ENCODE measurements around the gene MUCL3.
"Not testable (repeated sequence)": the region's sequence is repeated elsewhere in the genome, so short reads cannot be mapped to it uniquely, and the experiment has no call there.

MUCL3 gene

GRCh38 chr6:30897882-30898281, 42.9 kb upstream of the MUCL3 start:
- Histone ChIP-seq H3K36me3 (ENCODE audit: control insufficient read depth, insufficient read depth, low read length) (peaks cover 54% of the 10 kb centered on the region), H3K9me3 (ENCODE audit: control insufficient read depth, insufficient read depth, low read length) (no peaks in the 10 kb centered on the region), H3K27me3 (ENCODE audit: control insufficient read depth, insufficient read depth, low read length) (no peaks in the 10 kb centered on the region), H3K4me1 (ENCODE audit: control insufficient read depth, insufficient read depth, low read length) (no peaks in the 10 kb centered on the region), H3K27ac (ENCODE audit: low read length) (no peak overlapping the region), H3K4me3 (ENCODE audit: low read length) (no peak overlapping the region)
- WGBS (ENCODE audit: insufficient coverage, insufficient read length), result no CpG with 5 or more reads among the region's 16 CpGs
- DNase-seq (ENCODE audit: low read depth, low spot score), result no peak

- WGBS (ENCODE audit: insufficient coverage, insufficient read length), result no CpG with 5 or more reads among the region's 23 CpGs
- no peak overlapping the region for H3K27ac ChIP-seq (ENCODE audit: low read length)
- H3K36me3 ChIP-seq (ENCODE audit: control insufficient read depth, insufficient read depth, low read length), result peaks cover 46% of the 10 kb centered on the region
These were observed 41.9 kb upstream of the MUCL3 start for GRCh38 chr6:30898750-30899360.

GRCh38 chr6:30900863-30901417, 39.8 kb upstream of the MUCL3 start:
- Histone ChIP-seq H3K4me1 (ENCODE audit: control insufficient read depth, insufficient read depth, low read length) (no peaks in the 10 kb centered on the region), H3K4me3 (ENCODE audit: low read length) (no peak overlapping the region), H3K27ac (ENCODE audit: low read length) (no peak overlapping the region), H3K36me3 (ENCODE audit: control insufficient read depth, insufficient read depth, low read length) (peaks cover 30% of the 10 kb centered on the region), H3K9me3 (ENCODE audit: control insufficient read depth, insufficient read depth, low read length) (no peaks in the 10 kb centered on the region), H3K27me3 (ENCODE audit: control insufficient read depth, insufficient read depth, low read length) (no peaks in the 10 kb centered on the region)
- no CpG with 5 or more reads among the region's 1 CpG for WGBS (ENCODE audit: insufficient coverage, insufficient read length)
- no peak for DNase-seq (ENCODE audit: low read depth, low spot score)

More at GRCh38 chr6:30898750-30899360, 41.9 kb upstream of the MUCL3 start:
- Histone ChIP-seq H3K27me3 (ENCODE audit: control insufficient read depth, insufficient read depth, low read length) (no peaks in the 10 kb centered on the region), H3K9me3 (ENCODE audit: control insufficient read depth, insufficient read depth, low read length) (no peaks in the 10 kb centered on the region), H3K4me1 (ENCODE audit: control insufficient read depth, insufficient read depth, low read length) (no peaks in the 10 kb centered on the region), H3K4me3 (ENCODE audit: low read length) (no peak overlapping the region)
- no peak for DNase-seq (ENCODE audit: low read depth, low spot score)

GRCh38 chr6:30901436-30901835, 39.3 kb upstream of the MUCL3 start:
- no peak for DNase-seq (ENCODE audit: low read depth, low spot score)
- Histone ChIP-seq H3K27me3 (ENCODE audit: control insufficient read depth, insufficient read depth, low read length) (no peaks in the 10 kb centered on the region), H3K36me3 (ENCODE audit: control insufficient read depth, insufficient read depth, low read length) (peaks cover 28% of the 10 kb centered on the region), H3K9me3 (ENCODE audit: control insufficient read depth, insufficient read depth, low read length) (no peaks in the 10 kb centered on the region), H3K4me3 (ENCODE audit: low read length) (no peak overlapping the region), H3K27ac (ENCODE audit: low read length) (no peak overlapping the region), H3K4me1 (ENCODE audit: control insufficient read depth, insufficient read depth, low read length) (no peaks in the 10 kb centered on the region)

GRCh38 chr6:30902196-30902595, 38.6 kb upstream of the MUCL3 start:
- DNase-seq (ENCODE audit: low read depth, low spot score); H3K4me1 ChIP-seq (ENCODE audit: control insufficient read depth, insufficient read depth, low read length); H3K27ac ChIP-seq (ENCODE audit: low read length); H3K9me3 ChIP-seq (ENCODE audit: control insufficient read depth, insufficient read depth, low read length); H3K27me3 ChIP-seq (ENCODE audit: control insufficient read depth, insufficient read depth, low read length); H3K4me3 ChIP-seq (ENCODE audit: low read length): not testable (repeated sequence)
- peaks cover 21% of the 10 kb centered on the region for H3K36me3 ChIP-seq (ENCODE audit: control insufficient read depth, insufficient read depth, low read length)
- no CpG with 5 or more reads among the region's 9 CpGs for WGBS (ENCODE audit: insufficient coverage, insufficient read length)

GRCh38 chr6:30902709-30903108, 38.1 kb upstream of the MUCL3 start:
- H3K4me1 ChIP-seq (ENCODE audit: control insufficient read depth, insufficient read depth, low read length), result no peaks in the 10 kb centered on the region
- no peaks in the 10 kb centered on the region for H3K9me3 ChIP-seq (ENCODE audit: control insufficient read depth, insufficient read depth, low read length)
- H3K4me3 ChIP-seq (ENCODE audit: low read length), result no peak overlapping the region
- WGBS (ENCODE audit: insufficient coverage, insufficient read length), result no CpG with 5 or more reads among the region's 5 CpGs
- peaks cover 16% of the 10 kb centered on the region for H3K36me3 ChIP-seq (ENCODE audit: control insufficient read depth, insufficient read depth, low read length)
- no peak for DNase-seq (ENCODE audit: low read depth, low spot score)
- H3K27ac ChIP-seq (ENCODE audit: low read length), result no peak overlapping the region
- H3K27me3 ChIP-seq (ENCODE audit: control insufficient read depth, insufficient read depth, low read length), result no peaks in the 10 kb centered on the region

- WGBS (ENCODE audit: insufficient coverage, insufficient read length), result no CpG with 5 or more reads among the region's 4 CpGs
- H3K9me3 ChIP-seq (ENCODE audit: control insufficient read depth, insufficient read depth, low read length), result no peaks in the 10 kb centered on the region
- H3K27ac ChIP-seq (ENCODE audit: low read length), result no peak overlapping the region
- peaks cover 11% of the 10 kb centered on the region for H3K36me3 ChIP-seq (ENCODE audit: control insufficient read depth, insufficient read depth, low read length)
- no peak for DNase-seq (ENCODE audit: low read depth, low spot score)
- H3K4me3 ChIP-seq (ENCODE audit: low read length), result no peak overlapping the region
- H3K4me1 ChIP-seq (ENCODE audit: control insufficient read depth, insufficient read depth, low read length), result no peaks in the 10 kb centered on the region
- no peaks in the 10 kb centered on the region for H3K27me3 ChIP-seq (ENCODE audit: control insufficient read depth, insufficient read depth, low read length)
These were observed 37.5 kb upstream of the MUCL3 start for GRCh38 chr6:30903236-30903635.

GRCh38 chr6:30907290-30907757, 33.4 kb upstream of the MUCL3 start:
- not testable (repeated sequence) for DNase-seq (ENCODE audit: low read depth, low spot score); H3K36me3 ChIP-seq (ENCODE audit: control insufficient read depth, insufficient read depth, low read length); H3K9me3 ChIP-seq (ENCODE audit: control insufficient read depth, insufficient read depth, low read length); H3K27ac ChIP-seq (ENCODE audit: low read length); H3K4me1 ChIP-seq (ENCODE audit: control insufficient read depth, insufficient read depth, low read length); H3K27me3 ChIP-seq (ENCODE audit: control insufficient read depth, insufficient read depth, low read length)
- no CpG with 5 or more reads among the region's 16 CpGs for WGBS (ENCODE audit: insufficient coverage, insufficient read length)
- H3K4me3 ChIP-seq (ENCODE audit: low read length), result peak overlapping the region; percentile 39; the same call in 1 of the 2 replicates

GRCh38 chr6:30907758-30908591, 32.8 kb upstream of the MUCL3 start, which contains the start of gene GTF2H4:
Gene GTF2H4, plus strand, starts transcription at chr6:30908207.
- no peaks in the 10 kb centered on the region for H3K9me3 ChIP-seq (ENCODE audit: control insufficient read depth, insufficient read depth, low read length)
- peaks cover 4% of the 10 kb centered on the region for H3K36me3 ChIP-seq (ENCODE audit: control insufficient read depth, insufficient read depth, low read length)
- no peak within 1 kb of the TSS for H3K27ac ChIP-seq (ENCODE audit: low read length)
- H3K4me3 ChIP-seq (ENCODE audit: low read length), result peak within 1 kb of the TSS; percentile 78; the same call in 1 of the 2 replicates
- no peaks in the 10 kb centered on the region for H3K27me3 ChIP-seq (ENCODE audit: control insufficient read depth, insufficient read depth, low read length)
- no CpG with 5 or more reads among the region's 49 CpGs for WGBS (ENCODE audit: insufficient coverage, insufficient read length)
- H3K4me1 ChIP-seq (ENCODE audit: control insufficient read depth, insufficient read depth, low read length), result no peaks in the 10 kb centered on the region
- DNase-seq (ENCODE audit: low read depth, low spot score), result peak; percentile 98

GRCh38 chr6:30908700-30909099, 32.1 kb upstream of the MUCL3 start:
- DNase-seq (ENCODE audit: low read depth, low spot score), result no peak
- H3K27ac ChIP-seq (ENCODE audit: low read length), result no peak overlapping the region
- peaks cover 4% of the 10 kb centered on the region for H3K36me3 ChIP-seq (ENCODE audit: control insufficient read depth, insufficient read depth, low read length)
- no peaks in the 10 kb centered on the region for H3K27me3 ChIP-seq (ENCODE audit: control insufficient read depth, insufficient read depth, low read length)
- H3K9me3 ChIP-seq (ENCODE audit: control insufficient read depth, insufficient read depth, low read length), result no peaks in the 10 kb centered on the region
- peak overlapping the region; percentile 78; the same call in 1 of the 2 replicates for H3K4me3 ChIP-seq (ENCODE audit: low read length)
- H3K4me1 ChIP-seq (ENCODE audit: control insufficient read depth, insufficient read depth, low read length), result peaks cover under 1% of the 10 kb centered on the region; the same call in 1 of the 2 replicates
- no CpG with 5 or more reads among the region's 2 CpGs for WGBS (ENCODE audit: insufficient coverage, insufficient read length)

All from iPS DF 6.9 (cell line).